ENCODE measurements around the gene PRR29. TPM values are rescaled to one million over a fixed set of nuclear protein-coding genes. Genes with fewer than 3 reads are reported as not detected.

PRR29 gene
- total RNA-seq, 1 experiment from 2014 or later: 0.77 TPM

GRCh38 chr17:64008346-64008745 is 10.2 kb downstream of the PRR29 start:
- Histone ChIP-seq H3K4me1 (ENCODE audit: insufficient read depth, low read length) (peaks cover 50% of the 10 kb centered on the region), H3K9me3 (ENCODE audit: low read length) (peaks cover 5% of the 10 kb centered on the region; the same call in 1 of the 2 replicates), H3K27ac (ENCODE audit: low read length) (no peak overlapping the region), H2AFZ (ENCODE audit: low read length) (no peak overlapping the region), H3K4me3 (ENCODE audit: low read length) (no peak overlapping the region), H3K4me2 (ENCODE audit: low read length) (no peak overlapping the region), H3K9ac (ENCODE audit: low read length) (no peak overlapping the region), H4K20me1 (ENCODE audit: low read length) (no peaks in the 10 kb centered on the region), H3K27me3 (ENCODE audit: low read length) (no peaks in the 10 kb centered on the region), H3K36me3 (ENCODE audit: low read depth, low read length) (no peaks in the 10 kb centered on the region), H3K79me2 (ENCODE audit: low read length) (no peaks in the 10 kb centered on the region), H3F3A (ENCODE audit: low read length, unreplicated experiment) (no peaks in the 10 kb centered on the region), H3K9me2 (replicated peaks; ENCODE audit: low read length) (no peaks in the 10 kb centered on the region)
- CTCF ChIA-PET: no interaction called here
- POLR2A ChIA-PET (ENCODE audit: unreplicated experiment): no interaction called here
- TF ChIP-seq EZH2 (IDR thresholded peaks at IDR 0.05; ENCODE audit: low read length, unreplicated experiment) (no peak), CTCF (conservative IDR thresholded peaks at IDR 0.05; ENCODE audit: low read depth, low read length) (no peak), EZH2phosphoT487 (IDR thresholded peaks at IDR 0.05; ENCODE audit: borderline replicate concordance, low read length) (no peak)
- BruUV-seq (replicated peaks): no TSS peak
- ATAC-seq (no peak), DNase-seq (no peak)
- intact Hi-C loops (cut with micrococcal nuclease): no loop called here

GRCh38 chr17:64008830-64009229 is 10.7 kb downstream of the PRR29 start:
- peak overlapping the region; percentile 33 for H3K4me2 ChIP-seq (ENCODE audit: low read length)

More at GRCh38 chr17:64008830-64009229, 10.7 kb downstream of the PRR29 start:
- CTCF ChIA-PET: interaction anchor here (1.1 kb wide), 1 partner anchor 125 kb away, joined by 5 read pairs; no protein-coding TSS in a partner anchor
- H3K27me3 ChIP-seq (ENCODE audit: low read length): no peaks in the 10 kb centered on the region
- no peak overlapping the region for H2AFZ ChIP-seq (ENCODE audit: low read length)
- no peak for TF ChIP-seq EZH2phosphoT487 (IDR thresholded peaks at IDR 0.05; ENCODE audit: borderline replicate concordance, low read length)
- no peak for TF ChIP-seq EZH2 (IDR thresholded peaks at IDR 0.05; ENCODE audit: low read length, unreplicated experiment)
- TF ChIP-seq CTCF (conservative IDR thresholded peaks at IDR 0.05; ENCODE audit: low read depth, low read length): no peak
- no TSS peak for BruUV-seq (replicated peaks)
- H3K4me1 ChIP-seq (ENCODE audit: insufficient read depth, low read length): peaks cover 50% of the 10 kb centered on the region
- no peaks in the 10 kb centered on the region for H3K36me3 ChIP-seq (ENCODE audit: low read depth, low read length)
- ATAC-seq (no peak), DNase-seq (no peak)
- no peak overlapping the region for H3K4me3 ChIP-seq (ENCODE audit: low read length)
- H3F3A ChIP-seq (ENCODE audit: low read length, unreplicated experiment): no peaks in the 10 kb centered on the region
- H3K27ac ChIP-seq (ENCODE audit: low read length): peak overlapping the region; percentile 54
- intact Hi-C loops (cut with micrococcal nuclease): no loop called here
- no peaks in the 10 kb centered on the region for H4K20me1 ChIP-seq (ENCODE audit: low read length)
- H3K9ac ChIP-seq (ENCODE audit: low read length): no peak overlapping the region; the same call in 1 of the 2 replicates
- H3K9me3 ChIP-seq (ENCODE audit: low read length): peaks cover 5% of the 10 kb centered on the region; the same call in 1 of the 2 replicates
- H3K9me2 ChIP-seq (replicated peaks; ENCODE audit: low read length): no peaks in the 10 kb centered on the region
- H3K79me2 ChIP-seq (ENCODE audit: low read length): no peaks in the 10 kb centered on the region
- POLR2A ChIA-PET (ENCODE audit: unreplicated experiment): no interaction called here

All from PC-3 (cell line).